GM23338 (cell line): ENCODE measurements around the gene NAALADL2. TPM values are rescaled to one million over a fixed set of nuclear protein-coding genes. Genes with fewer than 3 reads are reported as not detected.
"Not testable (repeated sequence)": the region's sequence is repeated elsewhere in the genome, so short reads cannot be mapped to it uniquely, and the experiment has no call there.

Experiments
- ATAC-seq: fragments of 200-7000 bp; cut with Tn5 transposase; 3 replicates; pipeline ENCODE4 v1.9.1; 2020
- DNase-seq: peaks from one replicate; pipeline ENCODE4 v3.0.0-alpha.2; 2015; ENCODE audit warnings: low spot score
- H2AFZ ChIP-seq: fragments of 200-600 bp; sonication (generic); 2 replicates; pipeline ENCODE4 v1.8.0; 2016; ENCODE audit warnings: antibody characterized with exemption, mild to moderate bottlenecking, moderate library complexity
- H3F3A ChIP-seq: fragments of 200-600 bp; sonication (generic); replicated peaks from 2 replicates; pipeline ENCODE4 v1.8.0; 2017; ENCODE audit warnings: antibody characterized with exemption, mixed run types, low read depth
- H3K27ac ChIP-seq: fragments of 200-600 bp; sonication (generic); 2 replicates; pipeline ENCODE4 v1.6.1; 2016; ENCODE audit warnings: low read depth
- H3K27me3 ChIP-seq: fragments of 200-600 bp; sonication (generic); 2 replicates; pipeline ENCODE4 v1.8.0; 2016; ENCODE audit warnings: mild to moderate bottlenecking, mixed run types, moderate library complexity; ENCODE audit not compliant: insufficient read depth
- H3K36me3 ChIP-seq: fragments of 200-600 bp; sonication (generic); 2 replicates; pipeline ENCODE4 v1.8.0; 2016; ENCODE audit warnings: mild to moderate bottlenecking; ENCODE audit not compliant: insufficient read depth
- H3K4me1 ChIP-seq: fragments of 200-600 bp; sonication (generic); 2 replicates; pipeline ENCODE4 v1.8.0; 2016; ENCODE audit warnings: mild to moderate bottlenecking, moderate library complexity; ENCODE audit not compliant: insufficient read depth
- H3K4me2 ChIP-seq: fragments of 200-600 bp; sonication (generic); 2 replicates; pipeline ENCODE4 v1.7.1; 2017; ENCODE audit warnings: mixed run types
- H3K4me3 ChIP-seq: fragments of 200-600 bp; sonication (generic); 2 replicates; pipeline ENCODE4 v1.6.1; 2016; ENCODE audit warnings: mixed run types
- H3K79me2 ChIP-seq: fragments of 200-600 bp; sonication (generic); replicated peaks from 2 replicates; pipeline ENCODE4 v1.8.0; 2017; ENCODE audit warnings: mild to moderate bottlenecking; ENCODE audit not compliant: insufficient read depth
- H3K9me2 ChIP-seq: fragments of 200-600 bp; sonication (generic); 2 replicates; pipeline ENCODE4 v1.8.0; 2017; ENCODE audit not compliant: insufficient read depth
- H4K20me1 ChIP-seq: fragments of 200-600 bp; sonication (generic); replicated peaks from 2 replicates; pipeline ENCODE4 v1.8.0; 2017; ENCODE audit warnings: mild to moderate bottlenecking; ENCODE audit not compliant: insufficient read depth
- H3K27ac Mint-ChIP-seq: 2 replicates; pipeline ENCODE4 v1.8.0; 2020; ENCODE audit warnings: inconsistent platforms, mild to moderate bottlenecking, moderate library complexity, mixed read lengths
- H3K27me3 Mint-ChIP-seq: 3 replicates; pipeline ENCODE4 v1.8.0; 2022; ENCODE audit warnings: low read depth, mild to moderate bottlenecking, moderate library complexity, mixed read lengths, inconsistent platforms; ENCODE audit not compliant: insufficient read depth, poor library complexity
- H3K36me3 Mint-ChIP-seq: 3 replicates; pipeline ENCODE4 v1.8.0; 2021; ENCODE audit warnings: low read depth, mild to moderate bottlenecking, inconsistent platforms, moderate library complexity, mixed read lengths
- H3K4me1 Mint-ChIP-seq: 3 replicates; pipeline ENCODE4 v1.8.0; 2020; ENCODE audit warnings: mild to moderate bottlenecking, inconsistent platforms, mixed read lengths
- H3K4me3 Mint-ChIP-seq: 3 replicates; pipeline ENCODE4 v1.8.0; 2021; ENCODE audit warnings: moderate library complexity, mild to moderate bottlenecking, inconsistent platforms, mixed read lengths
- H3K9me3 Mint-ChIP-seq: 3 replicates; pipeline ENCODE4 v1.8.0; 2020; ENCODE audit warnings: moderate library complexity, mild to moderate bottlenecking, inconsistent platforms, mixed read lengths
- CREB1 ChIP-seq: fragments of 250-450 bp; sonication (Bioruptor Pico); IDR thresholded peaks from 2 replicates; pipeline ENCODE4 v1.5.0; 2020; ENCODE audit warnings: low read depth, mild to moderate bottlenecking, moderate library complexity
- ETS1 ChIP-seq: IDR thresholded peaks from 2 replicates; pipeline ENCODE4 v1.6.1; 2016; ENCODE audit warnings: antibody characterized with exemption
- EZH2phosphoT487 ChIP-seq: fragments of 200-600 bp; sonication (generic); IDR thresholded peaks from one replicate; pipeline ENCODE4 v1.8.1; 2018; ENCODE audit warnings: antibody characterized with exemption; ENCODE audit not compliant: unreplicated experiment
- NANOG ChIP-seq: IDR thresholded peaks from 2 replicates; pipeline ENCODE4 v1.6.1; 2016; ENCODE audit warnings: antibody characterized with exemption, borderline replicate concordance
- POLR2AphosphoS5 ChIP-seq: IDR thresholded peaks from 2 replicates; pipeline ENCODE4 v1.6.1; 2016; ENCODE audit warnings: antibody characterized with exemption, low read depth
- STAT1 ChIP-seq: IDR thresholded peaks from one replicate; pipeline ENCODE4 v1.6.1; 2016; ENCODE audit warnings: antibody characterized with exemption; ENCODE audit not compliant: unreplicated experiment
- ZNF331 ChIP-seq: fragments of 250-450 bp; sonication (Bioruptor Pico); IDR thresholded peaks from 2 replicates; pipeline ENCODE4 v1.5.0; 2020; ENCODE audit warnings: low read depth, mild to moderate bottlenecking, moderate library complexity
- ZNF462 ChIP-seq: fragments of 250-450 bp; sonication (Bioruptor Pico); IDR thresholded peaks from 2 replicates; pipeline ENCODE4 v1.5.0; 2020; ENCODE audit warnings: mild to moderate bottlenecking, moderate library complexity
- polyA plus RNA-seq: library from polyadenylated mRNA; unstranded; fragments of >200 nt; fragmentation: Nextera tagmentation; extraction: Ambion mirVana; gene quantifications from 2 replicates; pipeline ENCODE4 v1.2.1, GENCODE V29; 2016
- total RNA-seq: library from RNA; depleted of rRNA; stranded (reverse); fragments of >200 nt; shearing (Covaris generic); gene quantifications from 2 replicates; pipeline ENCODE4 v1.2.3, GENCODE V29; 2014

Gene NAALADL2
- total and polyA plus RNA-seq, 2 experiments from 2014 or later, result 1.6 to 2.6 TPM

- Histone ChIP-seq H3K4me2 (no peak overlapping the region), H3K27me3 (no peaks in the 10 kb centered on the region), H3K4me3 (no peak overlapping the region), H3K27ac (no peak overlapping the region), H3K36me3 (peaks cover 7% of the 10 kb centered on the region; the same call in 1 of the 2 replicates), H2AFZ (no peak overlapping the region), H3K79me2 (no peaks in the 10 kb centered on the region), H3K9me2 (peaks cover 10% of the 10 kb centered on the region; the same call in 1 of the 2 replicates), H4K20me1 (no peaks in the 10 kb centered on the region), H3F3A (no peaks in the 10 kb centered on the region), H3K4me1 (no peaks in the 10 kb centered on the region)
- DNase-seq (no peak), ATAC-seq (no peak)
- H3K4me1 Mint-ChIP-seq, result no peaks in the 10 kb centered on the region
- no peak for TF ChIP-seq NANOG
- TF ChIP-seq CREB1 (CRISPR knock-in tag), result no peak
- TF ChIP-seq ETS1, result no peak
- no peak for TF ChIP-seq STAT1
- no peak for TF ChIP-seq ZNF331 (CRISPR knock-in tag)
- no peak for TF ChIP-seq EZH2phosphoT487
- TF ChIP-seq ZNF462, result no peak
- TF ChIP-seq POLR2AphosphoS5, result no peak
- H3K27ac Mint-ChIP-seq, result no peak overlapping the region
- H3K4me3 Mint-ChIP-seq, result no peak overlapping the region
- no peaks in the 10 kb centered on the region for H3K27me3 Mint-ChIP-seq
- peaks cover 13% of the 10 kb centered on the region; the same call in 2 of the 3 replicates for H3K9me3 Mint-ChIP-seq
- peaks cover 8% of the 10 kb centered on the region; the same call in 2 of the 3 replicates for H3K36me3 Mint-ChIP-seq
These were observed 598.2 kb downstream of the NAALADL2 start for GRCh38 chr3:175457301-175457700.

GRCh38 chr3:175460849-175461399 is 601.8 kb downstream of the NAALADL2 start:
- not testable (repeated sequence) for H3K27me3 Mint-ChIP-seq, H3K4me1 ChIP-seq, H3K36me3 ChIP-seq, H3K4me2 ChIP-seq, H3F3A ChIP-seq, H3K27me3 ChIP-seq, H3K27ac ChIP-seq, DNase-seq, H4K20me1 ChIP-seq, H3K4me3 Mint-ChIP-seq, H3K79me2 ChIP-seq, H3K4me3 ChIP-seq, ATAC-seq, H3K4me1 Mint-ChIP-seq, H3K27ac Mint-ChIP-seq, H2AFZ ChIP-seq, H3K36me3 Mint-ChIP-seq
- H3K9me3 Mint-ChIP-seq, result peaks cover 13% of the 10 kb centered on the region; the same call in 2 of the 3 replicates
- peaks cover 10% of the 10 kb centered on the region; the same call in 1 of the 2 replicates for H3K9me2 ChIP-seq
